AG08395 (cell line): ENCODE measurements around the gene SSBP1.
"Not testable (repeated sequence)": the region's sequence is repeated elsewhere in the genome, so short reads cannot be mapped to it uniquely, and the experiment has no call there.

Experiments used
- DNase-seq: peaks from one replicate; pipeline ENCODE4 v3.0.0; 2012; ENCODE audit warnings: mixed read lengths, low spot score

The SSBP1 gene

GRCh38 chr7:141709318-141709717, 28.8 kb upstream of the SSBP1 start:
- DNase-seq, result no peak

GRCh38 chr7:141709749-141710148, 28.4 kb upstream of the SSBP1 start:
- no peak for DNase-seq

GRCh38 chr7:141710301-141710700, 27.9 kb upstream of the SSBP1 start:
- no peak for DNase-seq

- DNase-seq, result no peak
These were observed 25.4 kb upstream of the SSBP1 start for GRCh38 chr7:141712603-141713255.

- no peak for DNase-seq
These were observed 24.3 kb upstream of the SSBP1 start for GRCh38 chr7:141713890-141714289.

GRCh38 chr7:141714571-141714970, 23.6 kb upstream of the SSBP1 start:
- DNase-seq, result no peak

GRCh38 chr7:141715018-141715417, 23.1 kb upstream of the SSBP1 start:
- no peak for DNase-seq

GRCh38 chr7:141715794-141716689, 22.1 kb upstream of the SSBP1 start:
- no peak for DNase-seq

- no peak for DNase-seq
These were observed 20.7 kb upstream of the SSBP1 start for GRCh38 chr7:141717450-141717849.

GRCh38 chr7:141722529-141722928, 15.6 kb upstream of the SSBP1 start:
- DNase-seq, result no peak

- no peak for DNase-seq
These were observed 9.1 kb upstream of the SSBP1 start for GRCh38 chr7:141729020-141729419.

- no peak for DNase-seq
These were observed 6.5 kb upstream of the SSBP1 start for GRCh38 chr7:141731476-141732149.

GRCh38 chr7:141737118-141737835, 881 bp upstream of the SSBP1 start:
- DNase-seq, result no peak

GRCh38 chr7:141738592-141739013, 445 bp downstream of the SSBP1 start:
- DNase-seq, result no peak

GRCh38 chr7:141739250-141739649, 1.1 kb downstream of the SSBP1 start:
- no peak for DNase-seq

GRCh38 chr7:141742229-141742628, 4.1 kb downstream of the SSBP1 start:
- DNase-seq, result no peak

GRCh38 chr7:141744131-141744530, 6.0 kb downstream of the SSBP1 start:
- no peak for DNase-seq

GRCh38 chr7:141748396-141748795, 10.2 kb downstream of the SSBP1 start:
- DNase-seq, result no peak

GRCh38 chr7:141751904-141752303, 13.7 kb downstream of the SSBP1 start:
- DNase-seq, result not testable (repeated sequence)

- DNase-seq, result no peak
These were observed 14.5 kb downstream of the SSBP1 start for GRCh38 chr7:141752634-141753033.

- peak; percentile 24 for DNase-seq
These were observed 16.8 kb downstream of the SSBP1 start for GRCh38 chr7:141754939-141755338.

GRCh38 chr7:141763797-141764196, 25.6 kb downstream of the SSBP1 start, which contains the start of gene TAS2R3:
TAS2R3 (plus strand) TSS chr7:141764097; CDS start chr7:141764159, 62 bp downstream.
- DNase-seq, result no peak
